Prostate gland (tissue), 2 donors: ENCODE measurements around the gene TYR.

ENCODE experiments used
- CTCF ChIP-seq, 4 experiments: fragments of 200-600 bp in 2 of 4; fragments of 450-650 bp in 2 of 4; sonication (generic) in 2 of 4; IDR thresholded peaks; 1 replicate in 3 of 4; 2 replicates in 1 of 4; pipeline ENCODE4 v1.5.1; 2016 to 2019; ENCODE audit warnings: antibody characterized with exemption in 4 of 4, mild to moderate bottlenecking in 2 of 4, moderate library complexity in 2 of 4
- POLR2A ChIP-seq: fragments of 450-650 bp; IDR thresholded peaks from one replicate; pipeline ENCODE4 v1.6.1; 2016; ENCODE audit warnings: antibody characterized with exemption, mild to moderate bottlenecking
- POLR2AphosphoS5 ChIP-seq: sonication (generic); formaldehyde crosslinking; IDR thresholded peaks from one replicate; pipeline ENCODE4 v1.6.1; 2017; ENCODE audit warnings: antibody characterized with exemption

- TF ChIP-seq POLR2A (no peak), CTCF (IDR thresholded peaks at IDR 0.05) (no peak), POLR2AphosphoS5 (no peak)
Observed at GRCh38 chr11:89203814-89204213, 26.1 kb downstream of the TYR start.
